Neural progenitor cell (in vitro differentiated cells): Measurements from ENCODE around the gene C14orf132.

Source experiments
- CTCF ChIP-seq: fragments of 200-600 bp; sonication (generic); IDR thresholded peaks from 2 replicates; pipeline ENCODE4 v1.5.1; 2017; ENCODE audit warnings: antibody characterized with exemption, mild to moderate bottlenecking
- EZH2phosphoT487 ChIP-seq: fragments of 200-600 bp; sonication (generic); IDR thresholded peaks from 2 replicates; pipeline ENCODE4 v1.6.1; 2017; ENCODE audit warnings: antibody characterized with exemption

GRCh38 chr14:96062010-96062409 is 22.8 kb downstream of the C14orf132 start:
- TF ChIP-seq EZH2phosphoT487 (no peak), CTCF (no peak)
